Hypothalamus (tissue), 51 donors: Measurements from ENCODE around the gene ABCE1.
A peak's percentile ranks its signal among the peaks of the same experiment; 100 is the strongest.

Experiments
- DNase-seq, 51 donors: peaks; one replicate each; lab custom pipeline; 2025; lab: John Stamatoyannopoulos, UW

The ABCE1 gene

GRCh38 chr4:145097821-145098674 is at the start of gene ABCE1, which contains the start of gene ANAPC10:
ABCE1 (plus strand) TSS chr4:145098311; CDS start chr4:145104413, 6,102 bp downstream.
ANAPC10 (minus strand) TSS chr4:145098196; CDS start chr4:145096099, 2,097 bp downstream.
- DNase-seq: peak; percentile 31 to 94 (median 86)

GRCh38 chr4:145048817-145049216 is 49.3 kb upstream of the ABCE1 start:
- no peak for DNase-seq

- no peak for DNase-seq
Measured at GRCh38 chr4:145049241-145049640, 48.9 kb upstream of the ABCE1 start.

- DNase-seq: no peak
Measured at GRCh38 chr4:145055533-145056257, 42.4 kb upstream of the ABCE1 start.

- no peak for DNase-seq
Measured at GRCh38 chr4:145056325-145057130, 41.6 kb upstream of the ABCE1 start.

GRCh38 chr4:145058256-145058655 is 39.9 kb upstream of the ABCE1 start:
- DNase-seq: no peak

- no peak for DNase-seq
Measured at GRCh38 chr4:145061318-145061920, 36.7 kb upstream of the ABCE1 start.

GRCh38 chr4:145066063-145066501 is 32.0 kb upstream of the ABCE1 start:
- no peak for DNase-seq

GRCh38 chr4:145069361-145069760 is 28.8 kb upstream of the ABCE1 start:
- no peak for DNase-seq

GRCh38 chr4:145071560-145071959 is 26.6 kb upstream of the ABCE1 start:
- no peak for DNase-seq

- no peak for DNase-seq
Measured at GRCh38 chr4:145075742-145076468, 22.2 kb upstream of the ABCE1 start.

GRCh38 chr4:145076469-145076855 is 21.6 kb upstream of the ABCE1 start:
- DNase-seq: no peak

- no peak for DNase-seq
Measured at GRCh38 chr4:145081756-145082155, 16.4 kb upstream of the ABCE1 start.

- DNase-seq: no peak
Measured at GRCh38 chr4:145083891-145084605, 14.1 kb upstream of the ABCE1 start.

GRCh38 chr4:145090380-145090779 is 7.7 kb upstream of the ABCE1 start:
- no peak for DNase-seq

- no peak for DNase-seq
Measured at GRCh38 chr4:145093638-145094037, 4.5 kb upstream of the ABCE1 start.

GRCh38 chr4:145097331-145097820 is 735 bp upstream of the ABCE1 start:
- no peak for DNase-seq

GRCh38 chr4:145098675-145099037 is 545 bp downstream of the ABCE1 start:
- DNase-seq: peak in 21 of 51 donors; percentile 3 to 82 (median 37)

GRCh38 chr4:145099653-145100052 is 1.5 kb downstream of the ABCE1 start:
- no peak for DNase-seq
